GM12892 (cell line): ENCODE measurements around the gene SUSD3.

ENCODE experiments used
- POLR2A ChIP-seq: IDR thresholded peaks from 2 replicates; pipeline ENCODE4 v1.6.1; 2011; ENCODE audit warnings: low read depth, low read length, control low read depth
- POLR2AphosphoS5 ChIP-seq: IDR thresholded peaks from 2 replicates; pipeline ENCODE4 v1.6.1; 2011; ENCODE audit warnings: low read depth, low read length, control low read depth
- TAF1 ChIP-seq: IDR thresholded peaks from 2 replicates; pipeline ENCODE4 v1.6.1; 2011; ENCODE audit warnings: low read depth, mild to moderate bottlenecking, control low read depth, low read length, borderline replicate concordance

- TF ChIP-seq POLR2A, result no peak
- TF ChIP-seq TAF1, result no peak
- TF ChIP-seq POLR2AphosphoS5, result no peak
These were observed 59.7 kb downstream of the SUSD3 start for GRCh38 chr9:93117924-93118862.
